Colonic mucosa (tissue), 4 donors: ENCODE measurements around the gene ZNF836. TPM values are rescaled to one million over a fixed set of nuclear protein-coding genes. Genes with fewer than 3 reads are reported as not detected.

Experiments used
- DNase-seq: peaks from one replicate; pipeline ENCODE4 v3.0.0-alpha.2; 2020
- H3K27ac ChIP-seq: fragments of 200-600 bp; one replicate; pipeline ENCODE4 v1.8.0; 2021
- H3K27me3 ChIP-seq: fragments of 200-600 bp; one replicate; pipeline ENCODE4 v1.8.0; 2021
- H3K36me3 ChIP-seq: fragments of 200-600 bp; one replicate; pipeline ENCODE4 v1.8.0; 2021
- H3K4me1 ChIP-seq: fragments of 200-600 bp; one replicate; pipeline ENCODE4 v1.8.0; 2021; ENCODE audit warnings: mild to moderate bottlenecking
- H3K4me3 ChIP-seq: fragments of 200-600 bp; one replicate; pipeline ENCODE4 v1.8.0; 2021
- H3K9ac ChIP-seq, 2 donors: one replicate each; pipeline ENCODE4 v1.7.0; 2013; ENCODE audit warnings: control low read depth in 2 of 2, low read depth in 2 of 2, low read length in 2 of 2
- H3K9me3 ChIP-seq: fragments of 200-600 bp; one replicate; pipeline ENCODE4 v1.8.0; 2021
- intact Hi-C: fragments of 100-400 bp; cut with DNase I; formaldehyde crosslinking; loops from one replicate; pipeline ENCODE4 v1.14.1; 2022
- total RNA-seq, 2 donors: library from RNA; stranded (reverse); fragmentation: NEBNext Ultra II Directional in 1 of 2; extraction: Animal tissue kit (Norgen Biotek cat#: 25700) in 1 of 2; gene quantifications; one replicate each; pipeline ENCODE4 v1.2.1, GENCODE V29; 2021
- TF ChIP-seq, protein P1 (sequence below): fragments of 200-600 bp; IDR thresholded peaks from one replicate; pipeline ENCODE4 v1.8.0; 2022; ENCODE audit warnings: antibody characterized with exemption, mild to moderate bottlenecking
- donor health status: healthy.
- donor health status: DM: no; HTN: no; CAD: no.
- donor health status: DM: no; HTN: no; CAD: no.

The ZNF836 gene
- total RNA-seq, 2 donors from 2014 or later = 10.2 to 10.6 TPM

DNA sequence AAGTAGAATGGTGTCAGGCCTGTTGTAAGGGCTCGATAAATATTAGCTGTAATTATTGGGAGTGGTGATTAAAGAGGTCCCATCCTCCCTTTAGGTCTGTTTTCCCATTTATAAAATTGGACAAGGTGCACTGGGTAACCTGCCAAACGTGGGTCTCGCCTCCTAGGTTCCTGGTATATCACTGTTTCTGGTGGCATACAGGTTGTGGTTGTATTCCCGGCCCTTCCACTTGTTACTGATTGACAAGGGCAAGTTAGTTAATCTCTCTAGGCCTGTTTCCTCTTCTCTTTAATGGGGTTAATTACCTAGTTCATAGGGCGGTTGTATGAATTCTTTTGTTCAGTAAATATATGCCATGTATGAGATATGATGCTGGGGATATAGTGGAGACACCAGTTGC lies 20.0 kb upstream of the ZNF836 start:
- peak overlapping the region; percentile 67 for H3K4me3 ChIP-seq
- H3K27me3 ChIP-seq = no peaks in the 10 kb centered on the region
- peak overlapping the region; percentile 98 for H3K27ac ChIP-seq
- DNase-seq = peak; percentile 60
- no peaks in the 10 kb centered on the region for H3K9me3 ChIP-seq
- no peaks in the 10 kb centered on the region for H3K36me3 ChIP-seq
- H3K9ac ChIP-seq = peak overlapping the region in 1 of 2 donors; percentile 96
- peaks cover 11% of the 10 kb centered on the region for H3K4me1 ChIP-seq
- intact Hi-C loops = no loop called here
- TF ChIP-seq, protein P1, sequence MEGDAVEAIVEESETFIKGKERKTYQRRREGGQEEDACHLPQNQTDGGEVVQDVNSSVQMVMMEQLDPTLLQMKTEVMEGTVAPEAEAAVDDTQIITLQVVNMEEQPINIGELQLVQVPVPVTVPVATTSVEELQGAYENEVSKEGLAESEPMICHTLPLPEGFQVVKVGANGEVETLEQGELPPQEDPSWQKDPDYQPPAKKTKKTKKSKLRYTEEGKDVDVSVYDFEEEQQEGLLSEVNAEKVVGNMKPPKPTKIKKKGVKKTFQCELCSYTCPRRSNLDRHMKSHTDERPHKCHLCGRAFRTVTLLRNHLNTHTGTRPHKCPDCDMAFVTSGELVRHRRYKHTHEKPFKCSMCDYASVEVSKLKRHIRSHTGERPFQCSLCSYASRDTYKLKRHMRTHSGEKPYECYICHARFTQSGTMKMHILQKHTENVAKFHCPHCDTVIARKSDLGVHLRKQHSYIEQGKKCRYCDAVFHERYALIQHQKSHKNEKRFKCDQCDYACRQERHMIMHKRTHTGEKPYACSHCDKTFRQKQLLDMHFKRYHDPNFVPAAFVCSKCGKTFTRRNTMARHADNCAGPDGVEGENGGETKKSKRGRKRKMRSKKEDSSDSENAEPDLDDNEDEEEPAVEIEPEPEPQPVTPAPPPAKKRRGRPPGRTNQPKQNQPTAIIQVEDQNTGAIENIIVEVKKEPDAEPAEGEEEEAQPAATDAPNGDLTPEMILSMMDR = no peak

DNA sequence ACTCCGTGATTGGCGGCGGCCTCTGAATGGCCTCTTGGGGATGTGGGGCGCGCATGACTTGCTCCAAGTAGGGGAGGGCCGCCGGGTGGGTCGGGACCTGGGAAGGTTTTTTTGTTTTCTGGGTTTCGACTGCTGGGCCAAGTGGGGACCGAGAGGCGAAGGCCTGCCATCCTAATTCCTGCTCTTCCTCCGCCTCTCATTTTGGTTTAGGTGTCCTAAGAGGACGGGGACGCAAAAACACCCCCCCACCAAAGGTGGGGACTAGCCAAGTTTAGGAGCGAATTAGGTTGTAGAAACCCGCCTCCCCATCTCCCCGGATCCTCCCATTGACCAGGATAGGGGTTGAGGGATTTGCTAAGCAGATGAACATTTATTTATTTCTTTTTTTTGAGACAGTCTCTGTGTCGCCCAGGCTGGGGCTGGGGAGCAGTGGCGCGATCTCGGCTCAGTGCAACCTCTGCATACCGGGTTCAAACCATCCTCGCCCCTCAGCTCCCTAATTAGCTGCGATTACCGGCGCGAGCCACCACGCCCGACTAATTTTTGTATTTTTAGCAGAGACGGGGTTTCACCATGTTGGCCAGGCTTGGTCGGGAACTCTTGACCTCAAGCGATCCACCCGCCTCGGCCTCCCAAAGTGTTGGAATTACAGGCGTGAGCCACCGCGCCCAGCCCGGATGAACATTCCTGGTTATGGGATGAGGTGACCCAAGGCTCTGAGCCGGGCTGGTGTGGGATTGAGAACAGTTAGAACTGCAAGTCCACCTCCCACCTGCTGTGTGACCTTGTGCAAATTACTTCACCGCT lies 19.3 kb upstream of the ZNF836 start:
- Histone ChIP-seq H3K36me3 (no peaks in the 10 kb centered on the region), H3K27me3 (no peaks in the 10 kb centered on the region), H3K9ac (peak overlapping the region; percentile 89 to 96), H3K9me3 (no peaks in the 10 kb centered on the region), H3K4me3 (peak overlapping the region; percentile 67), H3K27ac (peak overlapping the region; percentile 98), H3K4me1 (peaks cover 11% of the 10 kb centered on the region)
- TF ChIP-seq, protein P1 = no peak
- intact Hi-C loops = no loop called here
- peak; percentile 48 for DNase-seq

DNA sequence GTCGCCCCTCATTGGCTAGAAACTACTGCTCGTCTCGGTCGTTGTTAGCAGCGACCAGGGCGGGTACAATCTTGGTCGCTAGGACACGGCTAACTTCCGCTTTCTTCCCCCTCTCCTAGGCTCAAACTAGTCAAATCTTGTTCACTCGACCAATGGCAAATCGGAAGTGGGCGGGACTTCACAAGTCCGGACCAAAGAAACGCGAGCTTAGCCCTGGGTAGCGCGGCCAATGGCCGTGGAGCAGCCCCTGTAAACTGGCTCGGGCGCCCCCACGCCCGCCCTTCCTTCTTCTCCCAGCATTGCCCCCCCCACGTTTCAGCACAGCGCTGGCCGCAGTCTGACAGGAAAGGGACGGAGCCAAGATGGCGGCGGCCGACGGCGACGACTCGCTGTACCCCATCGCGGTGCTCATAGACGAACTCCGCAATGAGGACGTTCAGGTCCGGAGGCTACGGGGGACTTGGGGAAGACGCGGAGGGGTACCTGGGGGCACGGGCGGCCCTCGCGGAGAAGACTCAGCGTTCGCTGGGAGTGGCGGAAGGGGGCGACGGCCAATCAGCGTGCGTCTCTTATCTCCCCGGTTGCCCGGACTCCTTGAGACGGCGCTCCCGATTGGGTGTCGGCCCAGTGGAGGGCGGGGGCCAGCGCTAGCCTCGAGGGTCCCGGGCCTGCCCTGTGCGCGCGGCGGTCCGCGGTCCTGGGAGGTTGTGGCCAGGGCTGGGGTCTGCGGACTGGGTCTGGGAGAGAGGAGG lies 18.5 kb upstream of the ZNF836 start, which contains the start of gene PPP2R1A:
PPP2R1A (plus strand) TSS at position 318 of the 752 bp plus-strand sequence; CDS start at position 363, 45 bp downstream.
- TF ChIP-seq, protein P1 = no peak
- H3K36me3 ChIP-seq = no peaks in the 10 kb centered on the region
- peak within 1 kb of the TSS; percentile 98 for H3K27ac ChIP-seq
- no peaks in the 10 kb centered on the region for H3K27me3 ChIP-seq
- DNase-seq = peak; percentile 100
- peak within 1 kb of the TSS; percentile 67 for H3K4me3 ChIP-seq
- peaks cover 11% of the 10 kb centered on the region for H3K4me1 ChIP-seq
- H3K9me3 ChIP-seq = no peaks in the 10 kb centered on the region
- H3K9ac ChIP-seq = peak within 1 kb of the TSS; percentile 89 to 96
- intact Hi-C loops = loop anchor here (5.0 kb wide), 1 partner anchor 48 kb away; no protein-coding TSS in a partner anchor

DNA sequence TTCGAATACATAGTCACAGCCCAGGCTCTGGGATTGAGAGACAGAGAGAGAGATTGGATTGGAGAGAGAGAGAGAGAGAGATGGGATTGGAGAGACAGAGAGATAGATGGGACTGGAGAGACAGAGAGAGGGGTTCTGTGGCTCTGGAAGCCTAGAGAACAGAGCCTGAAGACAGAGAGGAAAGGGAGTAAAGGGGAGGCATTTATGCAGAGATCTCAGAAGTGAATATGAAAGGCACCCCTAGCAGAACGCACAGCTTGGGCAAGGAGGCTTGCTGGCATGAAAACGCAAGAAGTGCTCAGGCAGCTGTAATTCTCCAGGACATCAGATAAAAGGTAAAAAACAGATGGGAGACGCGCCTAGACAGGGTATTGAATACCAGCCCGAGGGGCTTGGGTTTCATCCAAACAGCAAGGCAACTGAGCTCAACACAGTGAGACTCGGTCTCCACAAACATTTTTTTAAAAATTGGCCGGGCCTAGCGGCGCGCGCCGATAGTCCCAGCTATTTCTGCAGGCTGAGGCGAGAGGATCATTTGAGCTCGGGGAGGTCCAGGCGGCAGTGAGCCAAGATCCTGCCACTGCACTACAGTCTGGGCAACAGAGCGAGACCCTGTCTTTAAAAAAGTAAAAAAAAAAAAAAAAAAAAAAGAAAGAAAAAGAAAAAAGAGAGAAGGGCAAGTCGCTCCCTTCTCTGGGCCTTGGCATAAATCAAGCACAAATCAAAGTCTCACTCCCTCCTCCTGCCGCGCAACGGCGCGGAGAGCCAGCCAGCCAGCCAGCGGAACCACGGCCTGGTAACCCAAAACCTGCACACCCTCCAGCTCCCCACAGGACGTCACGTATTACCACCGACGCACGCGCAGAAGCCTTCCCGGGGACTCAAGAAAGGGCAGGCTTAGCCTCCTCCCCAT lies 17.7 kb upstream of the ZNF836 start:
- Histone ChIP-seq H3K36me3 (no peaks in the 10 kb centered on the region), H3K27ac (peak overlapping the region; percentile 71), H3K4me1 (peaks cover 11% of the 10 kb centered on the region), H3K9me3 (no peaks in the 10 kb centered on the region), H3K4me3 (peak overlapping the region; percentile 33), H3K27me3 (no peaks in the 10 kb centered on the region), H3K9ac (peak overlapping the region; percentile 67 to 74)
- intact Hi-C loops = loop anchor here (5.0 kb wide), 1 partner anchor 47 kb away; no protein-coding TSS in a partner anchor
- TF ChIP-seq, protein P1 = no peak
- DNase-seq = peak; percentile 59

DNA sequence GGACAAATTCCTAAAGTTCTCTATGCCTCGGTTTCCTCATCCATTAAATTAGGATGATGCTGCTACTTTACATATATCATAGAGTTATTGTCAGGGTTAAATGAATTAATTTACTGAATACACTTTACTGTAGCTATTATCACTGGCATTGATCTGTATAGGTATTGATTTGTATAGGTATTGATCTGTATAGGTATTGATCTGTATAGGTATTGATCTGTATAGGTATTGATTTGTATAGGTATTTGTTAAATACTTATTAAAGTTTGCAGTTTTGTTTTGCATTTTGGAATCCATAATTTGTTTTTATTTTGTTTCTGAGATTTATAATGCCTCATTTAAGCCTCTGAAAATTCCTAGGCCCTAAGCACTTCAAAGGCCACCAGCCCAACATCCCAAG lies 16.0 kb upstream of the ZNF836 start:
- Histone ChIP-seq H3K36me3 (no peaks in the 10 kb centered on the region), H3K27me3 (no peaks in the 10 kb centered on the region), H3K9ac (no peak overlapping the region), H3K4me1 (peaks cover 11% of the 10 kb centered on the region), H3K4me3 (no peak overlapping the region), H3K9me3 (no peaks in the 10 kb centered on the region), H3K27ac (no peak overlapping the region)
- TF ChIP-seq, protein P1 = no peak
- intact Hi-C loops = loop anchor here (5.0 kb wide), 1 partner anchor 45 kb away; no protein-coding TSS in a partner anchor
- DNase-seq = no peak
